HG03354 (cell line): ENCODE data around the gene ADARB1.
"Not testable (repeated sequence)": the region's sequence is repeated elsewhere in the genome, so short reads cannot be mapped to it uniquely, and the experiment has no call there.

Experiments used
- ATAC-seq: cut with Tn5 transposase; IDR thresholded peaks from one replicate; pipeline ENCODE4 v1.9.1; 2021; ENCODE audit warnings: mild to moderate bottlenecking; ENCODE audit not compliant: unreplicated experiment, poor library complexity, severe bottlenecking

ADARB1 gene

GRCh38 chr21:45142469-45143308 lies 68.3 kb downstream of the ADARB1 start:
- ATAC-seq, result no peak

DNA sequence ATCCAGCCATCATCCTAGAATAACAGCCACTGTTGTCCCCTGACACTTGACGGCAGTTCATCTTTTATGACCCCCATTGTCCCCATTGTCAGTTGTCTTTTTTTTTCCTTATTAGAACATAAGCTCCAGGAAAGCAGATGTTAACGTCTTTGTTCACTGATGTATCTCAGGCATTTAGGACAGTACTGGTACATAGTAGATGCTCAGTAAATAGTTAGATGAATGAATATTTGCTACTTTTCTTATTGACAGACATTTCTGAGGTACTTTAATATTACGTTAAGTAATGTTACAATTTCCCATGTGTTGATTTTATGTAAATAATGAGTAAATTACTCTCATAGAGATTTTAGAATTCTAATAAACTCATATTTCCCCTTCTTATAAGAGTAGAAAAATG lies 69.5 kb downstream of the ADARB1 start:
- ATAC-seq, result no peak

DNA sequence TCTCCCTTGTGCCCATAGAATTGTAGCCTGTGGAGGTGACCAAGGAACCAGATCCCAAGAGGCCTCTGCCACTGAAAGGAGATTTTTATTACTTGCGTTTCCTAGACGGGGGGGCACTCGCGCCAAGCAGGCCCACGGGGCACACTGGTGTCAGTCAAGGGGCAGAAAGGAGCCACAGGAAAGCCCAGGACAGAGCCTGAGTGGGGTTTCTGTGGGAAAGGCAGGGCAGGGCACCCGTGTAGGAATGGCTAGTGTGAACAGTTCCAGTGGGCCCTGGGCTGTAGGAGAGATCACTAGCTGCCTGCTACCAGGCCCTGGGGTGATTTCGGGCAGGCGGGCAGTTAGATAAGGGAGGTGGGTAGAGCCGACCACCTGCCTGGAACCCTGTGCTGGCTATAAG lies 70.8 kb downstream of the ADARB1 start:
- no peak for ATAC-seq

- not testable (repeated sequence) for ATAC-seq
Observed at GRCh38 chr21:45145846-45146245, 71.5 kb downstream of the ADARB1 start.

- ATAC-seq, result no peak
Observed at GRCh38 chr21:45146306-45146705, 71.9 kb downstream of the ADARB1 start.

DNA sequence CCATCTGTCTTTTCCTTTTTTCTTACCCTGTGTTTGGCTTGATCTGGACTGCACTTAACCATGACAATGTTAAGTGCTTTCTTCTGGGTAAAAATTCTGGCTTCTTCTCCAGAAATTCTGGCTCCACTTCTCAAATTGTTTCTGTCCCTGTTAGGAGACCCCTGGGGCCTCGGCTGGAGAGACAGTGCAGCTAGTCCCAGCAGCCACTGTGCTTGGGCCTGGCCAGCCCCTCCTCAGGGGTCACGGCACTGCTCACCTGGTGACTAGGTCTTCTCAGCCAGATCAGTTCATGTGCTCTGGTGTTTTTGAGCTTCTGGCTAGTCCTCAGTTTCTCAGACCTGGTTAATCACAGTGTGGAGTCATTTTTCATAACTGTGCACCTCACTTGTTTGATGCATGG lies 72.4 kb downstream of the ADARB1 start:
- ATAC-seq, result no peak

GRCh38 chr21:45147473-45148315 lies 73.3 kb downstream of the ADARB1 start:
- ATAC-seq, result no peak

DNA sequence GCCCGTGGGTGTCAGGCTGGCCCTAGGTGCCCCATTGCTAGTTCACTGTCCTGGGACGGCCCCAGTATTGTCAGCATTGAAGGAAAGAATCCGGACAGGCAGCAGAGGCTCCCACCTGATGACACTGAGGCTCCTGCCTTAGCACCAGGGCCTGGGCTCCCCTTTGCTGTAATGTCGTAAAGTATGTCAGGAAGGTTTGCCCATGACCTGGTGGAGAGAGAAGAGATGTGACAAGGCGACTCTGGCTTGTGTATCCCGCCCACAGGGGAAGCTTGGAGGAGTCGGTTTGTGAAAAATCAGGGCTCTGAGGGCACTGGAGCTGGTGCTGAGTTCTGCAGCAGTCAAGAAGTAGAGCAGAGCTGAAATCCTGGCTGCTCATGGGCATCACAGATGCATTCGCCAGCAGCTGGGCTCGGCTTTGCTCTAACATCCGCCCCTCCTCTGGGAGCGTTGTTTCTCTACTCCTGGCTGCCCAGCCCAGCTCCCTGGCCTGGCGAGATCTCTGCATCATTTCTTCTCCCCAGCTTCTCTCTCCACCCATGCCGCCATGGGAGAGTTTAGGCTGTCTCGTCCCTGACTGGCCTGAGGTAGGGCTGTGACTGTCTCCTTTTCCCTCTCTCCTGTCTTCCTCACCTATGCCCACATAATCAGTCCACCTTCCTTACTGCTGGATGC lies 74.1 kb downstream of the ADARB1 start:
- no peak for ATAC-seq

DNA sequence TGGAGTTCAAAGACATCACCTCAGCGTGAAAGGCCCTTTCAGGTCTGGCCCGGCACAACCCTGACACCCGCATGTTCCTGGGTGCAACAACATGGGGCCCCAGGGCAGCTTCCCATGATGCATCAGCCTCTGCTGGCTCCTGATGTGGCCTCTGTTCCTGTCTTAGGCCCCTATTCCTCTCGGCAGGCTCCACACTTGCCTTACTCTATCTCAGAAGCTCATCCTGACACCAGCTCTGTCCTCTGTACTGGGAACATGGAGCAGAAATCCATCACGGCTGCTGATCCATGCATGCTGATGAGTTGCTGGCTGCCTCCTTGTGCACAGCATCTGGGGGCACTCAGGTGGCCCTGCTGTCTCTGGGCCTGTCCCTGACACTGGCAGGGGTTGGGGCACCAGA lies 74.6 kb downstream of the ADARB1 start:
- no peak for ATAC-seq

- no peak for ATAC-seq
Observed at GRCh38 chr21:45150638-45151131, 76.3 kb downstream of the ADARB1 start.

DNA sequence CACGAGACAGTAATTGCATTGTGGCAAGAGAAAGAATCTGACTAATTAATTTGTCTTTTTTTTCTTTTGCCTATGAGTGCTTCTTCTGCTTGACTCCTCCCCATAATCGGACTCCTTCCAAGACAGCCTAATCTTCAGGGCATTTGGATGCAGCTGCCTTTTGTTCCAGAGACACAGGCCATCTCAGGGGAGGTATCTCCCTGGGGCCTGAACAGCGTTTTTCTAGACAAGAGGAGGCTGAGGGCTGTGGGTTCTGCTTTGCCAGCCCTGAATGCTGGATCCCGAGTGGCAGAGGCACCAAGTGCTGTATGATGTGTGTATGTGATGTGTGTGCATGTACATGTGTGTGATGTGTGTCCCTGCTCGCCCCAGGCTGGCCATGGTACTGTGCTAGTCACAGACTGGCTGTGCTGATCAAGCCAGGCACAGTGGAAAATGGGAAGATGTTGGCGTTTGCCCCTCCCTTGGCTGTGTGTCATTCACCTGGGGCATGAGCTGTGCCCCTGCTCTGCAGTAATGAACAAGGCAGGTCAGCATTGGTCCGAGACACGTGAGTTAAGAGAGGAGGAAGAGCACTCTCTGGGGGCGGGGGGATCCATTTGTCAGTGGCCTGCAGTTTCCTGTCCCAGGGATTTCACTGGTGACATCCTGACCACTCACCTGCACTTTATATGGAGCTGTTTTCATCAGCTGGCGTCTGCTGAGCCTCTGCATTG lies 77.2 kb downstream of the ADARB1 start:
- no peak for ATAC-seq

DNA sequence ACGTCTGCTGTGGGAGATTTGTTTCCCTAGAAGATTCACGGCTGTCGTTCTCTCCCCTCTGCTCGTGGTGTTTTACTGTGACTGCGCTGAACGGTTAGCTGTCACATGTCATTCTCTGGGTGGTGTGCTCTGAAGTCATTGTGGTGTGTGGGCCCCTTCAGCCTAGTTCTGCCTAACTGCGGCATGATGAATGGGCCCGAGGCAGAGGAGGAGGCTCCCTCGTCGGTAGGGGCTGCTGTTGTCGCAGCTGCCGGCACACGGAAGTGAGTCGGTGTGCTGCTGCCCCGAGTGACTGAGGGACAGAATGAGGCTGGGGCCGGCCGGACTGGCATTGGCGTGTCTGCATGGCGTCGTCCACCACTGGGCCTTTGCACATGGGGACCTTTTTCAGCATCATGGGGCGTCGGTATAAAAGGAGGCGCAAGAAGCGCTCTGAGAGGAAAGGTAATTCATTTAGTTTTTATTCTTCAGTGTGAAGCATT lies 77.9 kb downstream of the ADARB1 start:
- ATAC-seq, result no peak

- ATAC-seq, result no peak
Observed at GRCh38 chr21:45153358-45154318, 79.3 kb downstream of the ADARB1 start.

GRCh38 chr21:45154511-45155508 lies 80.4 kb downstream of the ADARB1 start:
- no peak for ATAC-seq

DNA sequence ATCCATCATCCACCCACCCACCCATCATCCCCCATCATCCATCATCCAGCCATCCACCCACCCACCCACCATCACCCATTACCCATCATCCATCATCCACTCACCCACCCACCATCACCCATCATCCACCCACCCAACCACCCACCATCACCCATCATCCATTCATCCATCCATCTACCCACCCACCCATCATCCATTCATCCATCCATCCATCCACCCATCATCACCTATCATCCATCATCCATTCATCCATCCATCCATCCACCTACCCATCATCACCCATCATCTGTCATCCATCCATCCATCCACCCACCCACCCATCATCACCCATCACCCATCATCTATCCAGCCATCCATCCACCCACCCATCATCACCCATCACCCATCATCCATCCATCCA lies 81.5 kb downstream of the ADARB1 start:
- no peak for ATAC-seq

GRCh38 chr21:45156459-45156858 lies 82.1 kb downstream of the ADARB1 start:
- ATAC-seq, result no peak

DNA sequence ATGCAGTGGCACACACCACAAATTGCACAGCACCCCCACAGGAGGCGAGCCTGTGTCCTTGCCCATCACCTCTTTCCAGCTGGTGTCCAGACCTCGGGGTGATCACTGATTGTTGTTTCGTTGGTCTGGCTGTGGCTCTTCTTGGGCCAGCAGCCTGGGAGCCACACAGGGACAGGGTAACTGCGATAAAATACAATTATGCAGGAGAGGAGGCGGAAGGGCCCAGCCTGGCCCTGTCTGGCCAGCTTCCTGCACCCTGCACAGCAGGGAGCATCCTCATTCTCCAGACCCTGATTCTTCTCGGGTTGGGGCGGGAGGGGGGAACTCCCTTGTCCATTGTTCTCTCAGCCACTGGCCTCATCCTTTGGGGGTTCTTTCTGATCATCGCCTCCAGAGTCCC lies 83.6 kb downstream of the ADARB1 start:
- no peak for ATAC-seq
